Activated naive CD4-positive, alpha-beta T cell treated with anti-CD3 and anti-CD28 coated beads, Interleukin-2, amount 50 U/mL, for 16 hours (primary cell): ENCODE measurements around the gene HLA-DRB5.
"Not testable (repeated sequence)": the region's sequence is repeated elsewhere in the genome, so short reads cannot be mapped to it uniquely, and the experiment has no call there.

Experiments
- DNase-seq: peaks from one replicate; pipeline ENCODE4 v3.0.0-alpha.2; 2020

HLA-DRB5 gene

GRCh38 chr6:32529697-32530430 is at the start of gene HLA-DRB5:
TSS of gene HLA-DRB5 (minus strand) at chr6:32530287. CDS start at chr6:32530224, 63 bp downstream.
- no peak for DNase-seq

- no peak for DNase-seq
Observed at GRCh38 chr6:32578962-32579361, 48.9 kb upstream of the HLA-DRB5 start.

GRCh38 chr6:32577493-32577892 is 47.4 kb upstream of the HLA-DRB5 start:
- not testable (repeated sequence) for DNase-seq

- no peak for DNase-seq
Observed at GRCh38 chr6:32576250-32576649, 46.2 kb upstream of the HLA-DRB5 start.

- DNase-seq: no peak
Observed at GRCh38 chr6:32570363-32570905, 40.3 kb upstream of the HLA-DRB5 start.

GRCh38 chr6:32568561-32568960 is 38.5 kb upstream of the HLA-DRB5 start:
- no peak for DNase-seq

- no peak for DNase-seq
Observed at GRCh38 chr6:32566957-32567356, 36.9 kb upstream of the HLA-DRB5 start.

- no peak for DNase-seq
Observed at GRCh38 chr6:32565511-32565910, 35.4 kb upstream of the HLA-DRB5 start.

- DNase-seq: no peak
Observed at GRCh38 chr6:32562940-32563339, 32.9 kb upstream of the HLA-DRB5 start.

GRCh38 chr6:32559747-32560146 is 29.7 kb upstream of the HLA-DRB5 start:
- no peak for DNase-seq

- DNase-seq: no peak
Observed at GRCh38 chr6:32558426-32559057, 28.5 kb upstream of the HLA-DRB5 start.

GRCh38 chr6:32554116-32554965 is 24.3 kb upstream of the HLA-DRB5 start:
- DNase-seq: no peak

- no peak for DNase-seq
Observed at GRCh38 chr6:32553037-32553742, 23.1 kb upstream of the HLA-DRB5 start.

- no peak for DNase-seq
Observed at GRCh38 chr6:32551410-32551809, 21.3 kb upstream of the HLA-DRB5 start.

GRCh38 chr6:32539839-32540238 is 9.8 kb upstream of the HLA-DRB5 start:
- DNase-seq: no peak

- DNase-seq: not testable (repeated sequence)
Observed at GRCh38 chr6:32530431-32530793, 325 bp upstream of the HLA-DRB5 start.

- no peak for DNase-seq
Observed at GRCh38 chr6:32522302-32523047, 7.6 kb downstream of the HLA-DRB5 start.

GRCh38 chr6:32519910-32520258 is 10.2 kb downstream of the HLA-DRB5 start:
- no peak for DNase-seq

GRCh38 chr6:32519118-32519909 is 10.8 kb downstream of the HLA-DRB5 start:
- no peak for DNase-seq

- DNase-seq: no peak
Observed at GRCh38 chr6:32517654-32518445, 12.2 kb downstream of the HLA-DRB5 start.
